H1 (cell line): ENCODE results near the gene DYSF. TPM values are rescaled to one million over a fixed set of nuclear protein-coding genes. Genes with fewer than 3 reads are reported as not detected.

Experiments
- JUN ChIP-seq: IDR thresholded peaks from 2 replicates; pipeline ENCODE4 v1.6.1; 2011; ENCODE audit warnings: low read depth, mild to moderate bottlenecking, improper control_type of control experiment, low read length
- JUND ChIP-seq: IDR thresholded peaks from 2 replicates; pipeline ENCODE4 v1.6.1; 2011; ENCODE audit warnings: mild to moderate bottlenecking, improper control_type of control experiment, low read length
- POLR2AphosphoS5 ChIP-seq: IDR thresholded peaks from 2 replicates; pipeline ENCODE4 v1.6.1; 2011; ENCODE audit warnings: low read depth, low read length
- SIX5 ChIP-seq: IDR thresholded peaks from 2 replicates; pipeline ENCODE4 v1.6.1; 2011; ENCODE audit warnings: mild to moderate bottlenecking, low read depth, low read length
- SRF ChIP-seq: IDR thresholded peaks from 2 replicates; pipeline ENCODE4 v1.6.1; 2011; ENCODE audit warnings: mild to moderate bottlenecking, low read depth, low read length, moderate library complexity
- TCF12 ChIP-seq: IDR thresholded peaks from 2 replicates; pipeline ENCODE4 v1.6.1; 2011; ENCODE audit warnings: low read depth, mild to moderate bottlenecking, low read length
- YY1 ChIP-seq: IDR thresholded peaks from 2 replicates; pipeline ENCODE4 v1.6.1; 2011; ENCODE audit warnings: low read depth, mild to moderate bottlenecking, low read length
- polyA plus RNA-seq, 7 experiments: library from polyadenylated mRNA; depleted of rRNA in 3 of 7; stranded (reverse) in 5 of 7; unstranded in 2 of 7; fragments of >200 nt in 5 of 7; fragments of 200-250 nt in 2 of 7; gene quantifications; 1 replicate in 5 of 7; 2 replicates in 1 of 7; 4 replicates in 1 of 7; pipeline versions ENCODE4 v1.2.1 to v1.2.3, GENCODE V29; 2011 to 2013; ENCODE audit warnings: missing spikeins in 2 of 7, mixed read lengths in 2 of 7
- total RNA-seq: library from RNA; stranded (reverse); fragmentation: NEBNext Ultra II Directional; extraction: Animal tissue kit (Norgen Biotek cat#: 25700); gene quantifications from 2 replicates; pipeline ENCODE4 v1.2.1, GENCODE V29; 2021
- TF ChIP-seq, protein P1 (sequence below): IDR thresholded peaks from 2 replicates; pipeline ENCODE4 v1.6.1; 2012; ENCODE audit warnings: inconsistent platforms

DYSF gene
- total and polyA plus RNA-seq, 2 of the 8 experiments (the other 6 are each of a cell fraction or from before 2014, with no cell fraction given) = 5.8 to 7.1 TPM

DNA sequence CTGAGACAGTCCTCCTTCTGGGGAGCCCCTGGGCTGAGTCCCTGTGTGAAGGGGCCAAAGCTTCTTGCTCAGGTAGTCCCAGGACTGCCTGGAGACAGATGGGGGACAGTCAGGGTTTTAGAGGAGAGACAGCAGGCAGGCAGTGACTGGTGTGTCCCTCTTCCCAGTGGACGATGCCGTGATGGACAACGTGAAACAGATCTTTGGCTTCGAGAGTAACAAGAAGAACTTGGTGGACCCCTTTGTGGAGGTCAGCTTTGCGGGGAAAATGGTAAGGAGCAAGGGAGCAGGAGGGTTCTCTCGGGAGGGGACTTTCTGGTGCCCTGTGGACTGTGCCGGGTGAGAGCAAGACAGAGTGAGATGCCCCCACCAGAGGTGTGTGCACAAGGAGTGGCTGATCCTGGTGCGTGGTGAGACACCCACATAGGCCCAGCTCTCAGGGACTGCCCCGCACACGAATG lies 74.8 kb downstream of the DYSF start (continued):
- no peak for TF ChIP-seq JUN
- TF ChIP-seq SRF = no peak
- TF ChIP-seq JUND = no peak
- TF ChIP-seq, protein P1, sequence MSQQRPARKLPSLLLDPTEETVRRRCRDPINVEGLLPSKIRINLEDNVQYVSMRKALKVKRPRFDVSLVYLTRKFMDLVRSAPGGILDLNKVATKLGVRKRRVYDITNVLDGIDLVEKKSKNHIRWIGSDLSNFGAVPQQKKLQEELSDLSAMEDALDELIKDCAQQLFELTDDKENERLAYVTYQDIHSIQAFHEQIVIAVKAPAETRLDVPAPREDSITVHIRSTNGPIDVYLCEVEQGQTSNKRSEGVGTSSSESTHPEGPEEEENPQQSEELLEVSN = no peak
- no peak for TF ChIP-seq YY1
- no peak for TF ChIP-seq POLR2AphosphoS5
- no peak for TF ChIP-seq SIX5
- no peak for TF ChIP-seq TCF12
